Smooth muscle cell (in vitro differentiated cells): ENCODE measurements around the gene COX18. TPM values are rescaled to one million over a fixed set of nuclear protein-coding genes. Genes with fewer than 3 reads are reported as not detected.

ENCODE experiments used
- DNase-seq: peaks from one replicate; lab custom pipeline; 2025; ENCODE audit not compliant: unreplicated experiment; lab: John Stamatoyannopoulos, UW
- H2AFZ ChIP-seq: fragments of 200-600 bp; sonication (generic); 2 replicates; pipeline ENCODE4 v1.6.0; 2016; ENCODE audit warnings: antibody characterized with exemption, low read depth, mild to moderate bottlenecking
- H3F3A ChIP-seq: fragments of 200-600 bp; sonication (generic); 2 replicates; pipeline ENCODE4 v1.6.0; 2017; ENCODE audit warnings: antibody characterized with exemption, low read depth
- H3K27ac ChIP-seq: fragments of 200-600 bp; sonication (generic); 2 replicates; pipeline ENCODE4 v1.5.1; 2016; ENCODE audit warnings: low read depth, mild to moderate bottlenecking
- H3K27me3 ChIP-seq: fragments of 200-600 bp; sonication (generic); 2 replicates; pipeline ENCODE4 v1.6.1; 2016; ENCODE audit warnings: low read depth, mild to moderate bottlenecking
- H3K36me3 ChIP-seq: fragments of 200-600 bp; sonication (generic); 2 replicates; pipeline ENCODE4 v1.5.1; 2016; ENCODE audit warnings: low read depth
- H3K4me1 ChIP-seq: fragments of 200-600 bp; sonication (generic); 2 replicates; pipeline ENCODE4 v1.5.1; 2016; ENCODE audit warnings: low read depth
- H3K4me2 ChIP-seq: fragments of 200-600 bp; sonication (generic); 2 replicates; pipeline ENCODE4 v1.6.0; 2016; ENCODE audit warnings: mild to moderate bottlenecking
- H3K4me3 ChIP-seq: fragments of 200-600 bp; sonication (generic); 2 replicates; pipeline ENCODE4 v1.5.1; 2016; ENCODE audit warnings: mild to moderate bottlenecking
- H3K79me2 ChIP-seq: fragments of 200-600 bp; sonication (generic); 2 replicates; pipeline ENCODE4 v1.6.0; 2016; ENCODE audit warnings: low read depth, mild to moderate bottlenecking
- H3K9ac ChIP-seq: fragments of 200-600 bp; sonication (generic); 2 replicates; pipeline ENCODE4 v1.6.0; 2016; ENCODE audit warnings: low read depth
- H3K9me3 ChIP-seq: fragments of 200-600 bp; sonication (generic); replicated peaks from 2 replicates; pipeline ENCODE4 v1.5.1; 2016; ENCODE audit warnings: low read depth
- H4K20me1 ChIP-seq: fragments of 200-600 bp; sonication (generic); 2 replicates; pipeline ENCODE4 v1.6.0; 2016; ENCODE audit warnings: low read depth
- WGBS: methylation state at CpG from one replicate; pipeline ENCODE4 v1.1.7; 2016; ENCODE audit warnings: low lambda C conversion rate; 5-methylcytosine and 5-hydroxymethylcytosine counted together
- polyA plus RNA-seq: library from polyadenylated mRNA; unstranded; fragments of >200 nt; fragmentation: Nextera tagmentation; extraction: Ambion mirVana; gene quantifications from 2 replicates; pipeline ENCODE4 v1.2.1, GENCODE V29; 2016
- small RNA-seq: library from RNA; depleted of rRNA; stranded (forward); fragments of <200 nt; gene quantifications from one replicate; pipeline ENCODE3, GENCODE V24; 2014
- total RNA-seq: library from RNA; depleted of rRNA; stranded (reverse); fragments of >200 nt; gene quantifications from 2 replicates; pipeline ENCODE4 v1.2.3, GENCODE V29; 2014
- TF ChIP-seq, protein P1 (sequence below): fragments of 200-600 bp; sonication (generic); IDR thresholded peaks from 2 replicates; pipeline ENCODE4 v1.5.1; 2017; ENCODE audit warnings: borderline replicate concordance, mild to moderate bottlenecking, antibody characterized with exemption; ENCODE audit not compliant: insufficient read depth, poor library complexity, severe bottlenecking

Gene COX18
- total and polyA plus RNA-seq, 2 experiments from 2014 or later = 7.1 to 24.2 TPM

DNA sequence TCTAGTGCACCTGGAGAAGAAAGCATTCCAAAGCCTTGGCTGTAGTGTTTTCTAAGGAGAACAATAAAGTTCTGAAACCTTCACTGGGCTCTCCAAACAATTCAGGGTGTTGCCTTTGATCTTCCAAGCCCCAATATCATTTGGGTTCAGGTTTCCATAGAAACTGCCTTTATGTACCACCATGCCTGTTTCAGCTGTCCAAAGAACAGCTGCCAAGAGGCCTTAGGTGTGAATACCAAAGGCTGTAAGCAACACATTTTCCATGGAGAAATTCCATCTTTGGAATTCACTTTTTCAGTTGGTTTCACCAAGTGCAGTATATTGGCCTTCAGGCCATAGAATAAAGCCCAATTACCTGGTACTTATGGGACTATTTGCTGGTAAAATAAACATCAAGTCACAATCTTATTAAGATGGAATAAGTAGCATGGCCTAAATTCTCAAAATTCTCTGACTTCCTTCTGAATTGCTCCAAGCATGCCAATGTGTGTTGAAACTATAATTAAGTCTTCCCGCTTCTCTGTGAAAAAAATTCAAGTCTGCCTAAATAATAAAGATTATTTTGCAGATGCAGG is 61.9 kb downstream of the COX18 start:
- Histone ChIP-seq H3K4me2 (no peak overlapping the region), H3K4me1 (no peaks in the 10 kb centered on the region), H3F3A (no peaks in the 10 kb centered on the region), H4K20me1 (no peaks in the 10 kb centered on the region), H3K79me2 (no peaks in the 10 kb centered on the region), H3K36me3 (no peaks in the 10 kb centered on the region), H3K9ac (no peak overlapping the region), H3K4me3 (no peak overlapping the region), H2AFZ (no peak overlapping the region), H3K27ac (no peak overlapping the region), H3K27me3 (no peaks in the 10 kb centered on the region), H3K9me3 (no peaks in the 10 kb centered on the region)
- TF ChIP-seq, protein P1, sequence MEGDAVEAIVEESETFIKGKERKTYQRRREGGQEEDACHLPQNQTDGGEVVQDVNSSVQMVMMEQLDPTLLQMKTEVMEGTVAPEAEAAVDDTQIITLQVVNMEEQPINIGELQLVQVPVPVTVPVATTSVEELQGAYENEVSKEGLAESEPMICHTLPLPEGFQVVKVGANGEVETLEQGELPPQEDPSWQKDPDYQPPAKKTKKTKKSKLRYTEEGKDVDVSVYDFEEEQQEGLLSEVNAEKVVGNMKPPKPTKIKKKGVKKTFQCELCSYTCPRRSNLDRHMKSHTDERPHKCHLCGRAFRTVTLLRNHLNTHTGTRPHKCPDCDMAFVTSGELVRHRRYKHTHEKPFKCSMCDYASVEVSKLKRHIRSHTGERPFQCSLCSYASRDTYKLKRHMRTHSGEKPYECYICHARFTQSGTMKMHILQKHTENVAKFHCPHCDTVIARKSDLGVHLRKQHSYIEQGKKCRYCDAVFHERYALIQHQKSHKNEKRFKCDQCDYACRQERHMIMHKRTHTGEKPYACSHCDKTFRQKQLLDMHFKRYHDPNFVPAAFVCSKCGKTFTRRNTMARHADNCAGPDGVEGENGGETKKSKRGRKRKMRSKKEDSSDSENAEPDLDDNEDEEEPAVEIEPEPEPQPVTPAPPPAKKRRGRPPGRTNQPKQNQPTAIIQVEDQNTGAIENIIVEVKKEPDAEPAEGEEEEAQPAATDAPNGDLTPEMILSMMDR = no peak
- DNase-seq = no peak
- 90% methylated on average over 1 of the region's 1 CpG for WGBS

DNA sequence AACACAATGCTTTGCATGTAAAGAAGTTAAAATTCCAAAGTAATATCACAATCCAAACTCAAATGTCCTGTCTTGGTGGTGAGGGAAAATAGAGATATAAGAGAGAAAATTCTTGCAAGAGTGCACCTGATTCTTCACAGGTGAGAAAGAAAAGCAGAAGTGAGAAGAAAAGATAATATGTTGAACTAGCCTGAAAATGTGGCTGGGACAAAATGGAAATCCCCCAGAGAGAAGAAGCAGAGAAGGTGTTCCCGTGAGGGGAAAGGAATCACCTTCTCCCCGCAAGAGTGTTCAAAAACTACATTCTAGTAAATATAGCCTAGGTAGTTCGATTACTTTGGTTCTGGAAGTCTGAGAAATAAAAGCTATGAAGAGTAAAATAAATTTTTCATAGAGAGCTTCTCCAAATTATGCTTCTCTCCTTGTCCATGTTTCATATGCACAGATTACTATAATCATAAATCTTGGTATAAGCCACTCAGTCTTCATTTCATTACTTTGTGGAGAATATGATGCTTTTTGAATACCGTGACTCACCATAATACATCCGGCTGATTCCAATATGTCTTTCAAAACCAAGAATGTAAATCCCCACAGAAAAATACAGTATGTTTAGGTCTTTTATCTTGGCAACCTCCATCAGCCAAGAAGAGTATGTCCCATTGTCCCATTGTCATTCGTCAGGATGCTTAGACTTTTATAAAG is 63.1 kb downstream of the COX18 start:
- TF ChIP-seq, protein P1 = no peak

GRCh38 chr4:73005514-73005913 is 64.0 kb downstream of the COX18 start:
- WGBS = 83% methylated on average over 1 of the region's 1 CpG
- no peaks in the 10 kb centered on the region for H3K27me3 ChIP-seq
- TF ChIP-seq, protein P1 = no peak
- no peaks in the 10 kb centered on the region for H3K9me3 ChIP-seq
- H3K9ac ChIP-seq = no peak overlapping the region
- no peak overlapping the region for H3K4me2 ChIP-seq
- H3K27ac ChIP-seq = no peak overlapping the region
- H3F3A ChIP-seq = no peaks in the 10 kb centered on the region
- no peaks in the 10 kb centered on the region for H3K4me1 ChIP-seq
- no peaks in the 10 kb centered on the region for H4K20me1 ChIP-seq
- H3K4me3 ChIP-seq = no peak overlapping the region
- DNase-seq = no peak
- H3K36me3 ChIP-seq = no peaks in the 10 kb centered on the region
- H2AFZ ChIP-seq = no peak overlapping the region
- H3K79me2 ChIP-seq = no peaks in the 10 kb centered on the region

More for the DNA sequence above, 63.1 kb downstream of the COX18 start:
- no peaks in the 10 kb centered on the region for H3K36me3 ChIP-seq
- DNase-seq = no peak
- no peaks in the 10 kb centered on the region for H4K20me1 ChIP-seq
- no peaks in the 10 kb centered on the region for H3K4me1 ChIP-seq
- no peaks in the 10 kb centered on the region for H3F3A ChIP-seq
- 95% methylated on average over 6 of the region's 6 CpGs for WGBS
- no peaks in the 10 kb centered on the region for H3K79me2 ChIP-seq
- no peaks in the 10 kb centered on the region for H3K9me3 ChIP-seq
- no peaks in the 10 kb centered on the region for H3K27me3 ChIP-seq
- H3K9ac ChIP-seq = no peak overlapping the region
- no peak overlapping the region for H3K4me3 ChIP-seq
- no peak overlapping the region for H2AFZ ChIP-seq
- no peak overlapping the region for H3K4me2 ChIP-seq
- H3K27ac ChIP-seq = no peak overlapping the region

Small RNAs within 50 kb of the gene (small RNA-seq; reads per million reads assigned to genes)
- gene RNU6ATAC5P = not detected

Other genes with a start within 250 kb of the COX18 start
- 58.0 and 62.2 TPM in 2 replicates for gene ANKRD17, start 189.1 kb upstream of the COX18 start, total RNA-seq
- gene ANKRD17, start 189.1 kb upstream of the COX18 start, polyA plus RNA-seq = 29.7 and 33.8 TPM in 2 replicates